Stomach (tissue), 9 donors: Measurements from ENCODE around the gene MCCC2. TPM values are rescaled to one million over a fixed set of nuclear protein-coding genes. Genes with fewer than 3 reads are reported as not detected.
"Not testable (repeated sequence)": the region's sequence is repeated elsewhere in the genome, so short reads cannot be mapped to it uniquely, and the experiment has no call there.

Experiments
- DNase-seq, 2 donors: peaks; one replicate each; pipeline versions ENCODE4 v3.0.0 to v3.0.0-alpha.2; 2013 to 2019
- H3K27ac ChIP-seq, 5 donors: fragments of 200-600 bp in 4 of 5; sonication (generic) in 4 of 5; one replicate each; pipeline ENCODE4 v1.5.1; 2013 to 2019; ENCODE audit warnings: mild to moderate bottlenecking in 1 of 5, moderate library complexity in 1 of 5
- H3K27me3 ChIP-seq, 3 donors: fragments of 200-600 bp; sonication (generic); one replicate each; pipeline ENCODE4 v1.5.1; 2017 to 2019; ENCODE audit warnings: mixed run types in 1 of 3
- H3K36me3 ChIP-seq, 4 donors: fragments of 200-600 bp; sonication (generic); 1 replicate in 3 of 4; 2 replicates in 1 of 4; pipeline ENCODE4 v1.5.1; 2016 to 2019
- H3K4me1 ChIP-seq, 4 donors: fragments of 200-600 bp; sonication (generic); one replicate each; pipeline ENCODE4 v1.5.1; 2016 to 2019
- H3K4me3 ChIP-seq, 4 donors: fragments of 200-600 bp; sonication (generic) in 3 of 4; one replicate each; pipeline ENCODE4 v1.5.1; 2016 to 2019; ENCODE audit warnings: mild to moderate bottlenecking in 1 of 4
- H3K9me3 ChIP-seq, 4 donors: fragments of 200-600 bp; sonication (generic); one replicate each; pipeline ENCODE4 v1.5.1; 2016 to 2019
- EP300 ChIP-seq: sonication (generic); formaldehyde crosslinking; IDR thresholded peaks from one replicate; pipeline ENCODE4 v1.6.1; 2017; ENCODE audit warnings: antibody characterized with exemption
- POLR2A ChIP-seq, 4 donors: fragments of 450-650 bp; IDR thresholded peaks; one replicate each; pipeline ENCODE4 v1.6.1; 2016; ENCODE audit warnings: antibody characterized with exemption in 4 of 4, control low read depth in 2 of 4, mild to moderate bottlenecking in 1 of 4, moderate library complexity in 1 of 4
- POLR2AphosphoS5 ChIP-seq, 3 donors: sonication (generic); formaldehyde crosslinking; IDR thresholded peaks; one replicate each; pipeline ENCODE4 v1.6.1; 2016; ENCODE audit warnings: antibody characterized with exemption in 3 of 3
- WGBS, 5 donors: extraction: QIAGEN DNeasy Blood & Tissue Kit in 3 of 5; methylation state at CpG; one replicate each; pipeline versions ENCODE4 v1.1.5 to v1.1.7; 2013 to 2018; 5-methylcytosine and 5-hydroxymethylcytosine counted together
- intact Hi-C: fragments of 100-400 bp; cut with DNase I; formaldehyde crosslinking; loops from one replicate; pipeline ENCODE4 v1.15.1; 2023; ENCODE audit warnings: low total_unique reads
- polyA plus RNA-seq, 3 donors: library from polyadenylated mRNA; stranded (reverse); fragments of 200-250 nt; gene quantifications; one replicate each; pipeline ENCODE4 v1.2.3, GENCODE V29; 2013
- total RNA-seq, 5 donors: library from RNA; depleted of rRNA; stranded (reverse); fragments of >200 nt; gene quantifications; one replicate each; pipeline versions ENCODE4 v1.1.0 to v1.2.3, GENCODE V29; 2014 to 2016
- TF ChIP-seq, protein P1 (sequence below), 7 experiments: fragments of 450-650 bp in 4 of 7; fragments of 200-600 bp in 3 of 7; sonication (generic) in 3 of 7; IDR thresholded peaks; one replicate each; pipeline ENCODE4 v1.5.1; 2016 to 2019; ENCODE audit warnings: antibody characterized with exemption in 7 of 7, control low read depth in 2 of 7, mild to moderate bottlenecking in 1 of 7
- donor health status: healthy with polysubstance abuse.
- donor health status: Bipolar disorder and iron deficiency.
- donor health status: healthy.

The MCCC2 gene
- total and polyA plus RNA-seq, 8 donors, result 14.6 to 73.6 (median 30.5) TPM

DNA sequence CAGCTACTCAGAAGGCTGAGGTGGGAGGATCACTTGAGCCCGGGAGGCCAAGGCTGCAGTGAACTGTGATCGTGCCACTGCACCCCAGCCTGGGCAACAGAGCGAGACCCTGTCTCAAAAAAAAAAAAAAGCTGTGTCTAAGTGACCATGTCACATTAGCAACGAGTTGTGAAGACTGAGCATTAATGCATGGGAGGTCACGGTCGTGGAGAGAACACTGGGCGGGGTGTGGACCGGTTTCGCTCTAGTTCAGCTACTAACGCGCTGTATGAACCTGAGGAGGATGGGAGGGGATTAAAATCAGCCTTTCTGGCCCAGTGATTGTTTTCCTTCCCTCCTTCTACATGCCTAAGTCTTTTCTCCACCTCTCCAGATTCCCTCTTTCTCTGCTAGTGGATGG is 75.2 kb downstream of the MCCC2 start:
- H3K4me3 ChIP-seq, result no peak overlapping the region
- WGBS, 5 donors, result 89 to 94% (median 94%) methylated on average over 11 of the region's 11 CpGs
- H3K36me3 ChIP-seq, result peaks cover 3 to 12% (median 11%) of the 10 kb centered on the region in 4 donors
- DNase-seq, result no peak
- no peaks in the 10 kb centered on the region for H3K9me3 ChIP-seq
- H3K4me1 ChIP-seq, result no peaks in the 10 kb centered on the region
- H3K27ac ChIP-seq, result no peak overlapping the region
- intact Hi-C loops, result no loop called here
- TF ChIP-seq EP300 (no peak), POLR2A (IDR thresholded peaks at IDR 0.05) (no peak), POLR2AphosphoS5 (IDR thresholded peaks at IDR 0.05) (no peak)
- TF ChIP-seq, protein P1, sequence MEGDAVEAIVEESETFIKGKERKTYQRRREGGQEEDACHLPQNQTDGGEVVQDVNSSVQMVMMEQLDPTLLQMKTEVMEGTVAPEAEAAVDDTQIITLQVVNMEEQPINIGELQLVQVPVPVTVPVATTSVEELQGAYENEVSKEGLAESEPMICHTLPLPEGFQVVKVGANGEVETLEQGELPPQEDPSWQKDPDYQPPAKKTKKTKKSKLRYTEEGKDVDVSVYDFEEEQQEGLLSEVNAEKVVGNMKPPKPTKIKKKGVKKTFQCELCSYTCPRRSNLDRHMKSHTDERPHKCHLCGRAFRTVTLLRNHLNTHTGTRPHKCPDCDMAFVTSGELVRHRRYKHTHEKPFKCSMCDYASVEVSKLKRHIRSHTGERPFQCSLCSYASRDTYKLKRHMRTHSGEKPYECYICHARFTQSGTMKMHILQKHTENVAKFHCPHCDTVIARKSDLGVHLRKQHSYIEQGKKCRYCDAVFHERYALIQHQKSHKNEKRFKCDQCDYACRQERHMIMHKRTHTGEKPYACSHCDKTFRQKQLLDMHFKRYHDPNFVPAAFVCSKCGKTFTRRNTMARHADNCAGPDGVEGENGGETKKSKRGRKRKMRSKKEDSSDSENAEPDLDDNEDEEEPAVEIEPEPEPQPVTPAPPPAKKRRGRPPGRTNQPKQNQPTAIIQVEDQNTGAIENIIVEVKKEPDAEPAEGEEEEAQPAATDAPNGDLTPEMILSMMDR (IDR thresholded peaks at IDR 0.05), result no peak
- no peaks in the 10 kb centered on the region for H3K27me3 ChIP-seq

DNA sequence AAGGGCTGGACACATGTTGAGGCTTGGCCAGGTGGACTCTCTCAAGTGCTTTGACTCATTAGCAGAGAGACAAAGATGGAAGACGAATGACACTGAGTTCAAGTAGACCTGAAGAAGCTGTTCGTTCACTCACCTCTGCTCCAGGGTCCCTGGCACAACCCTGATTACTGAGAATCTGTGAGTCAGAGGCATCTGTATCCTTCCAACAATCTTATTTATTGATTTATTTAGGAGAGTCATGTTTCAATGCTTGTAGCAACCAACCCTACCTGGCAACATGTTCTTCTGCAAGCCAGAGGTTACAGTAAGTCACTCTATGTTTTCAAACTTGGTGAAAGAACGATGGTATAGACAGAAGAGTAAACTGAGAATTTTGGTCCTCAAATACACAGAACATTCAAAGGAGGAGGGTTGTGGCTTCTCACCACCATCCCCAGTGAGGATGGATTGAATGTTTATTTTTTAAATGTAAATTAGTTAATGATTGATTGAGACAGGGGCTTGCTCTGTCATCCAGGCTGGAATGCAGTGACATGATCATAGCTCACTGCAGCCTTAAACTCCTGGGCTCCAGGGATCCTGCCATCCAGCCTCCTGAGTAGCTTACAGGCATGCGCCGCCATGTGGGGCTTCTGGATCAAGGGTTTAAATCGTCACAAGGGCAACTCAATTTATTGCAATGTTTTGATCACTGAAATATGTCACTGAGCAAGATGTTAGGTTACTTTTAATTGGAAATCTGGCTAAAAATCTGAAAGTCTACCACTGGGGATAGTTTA is 76.2 kb downstream of the MCCC2 start:
- Histone ChIP-seq H3K27ac (no peak overlapping the region), H3K36me3 (peaks cover 0 to 2% (median 1%) of the 10 kb centered on the region in 4 donors), H3K4me3 (no peak overlapping the region), H3K27me3 (no peaks in the 10 kb centered on the region), H3K4me1 (no peaks in the 10 kb centered on the region), H3K9me3 (no peaks in the 10 kb centered on the region)
- intact Hi-C loops, result no loop called here
- no peak for DNase-seq
- TF ChIP-seq EP300 (no peak), POLR2AphosphoS5 (IDR thresholded peaks at IDR 0.05) (no peak), POLR2A (IDR thresholded peaks at IDR 0.05) (no peak)
- TF ChIP-seq, protein P1 (IDR thresholded peaks at IDR 0.05), result no peak
- WGBS, 5 donors, result 79 to 85% (median 80%) methylated on average over 6 of the region's 6 CpGs

DNA sequence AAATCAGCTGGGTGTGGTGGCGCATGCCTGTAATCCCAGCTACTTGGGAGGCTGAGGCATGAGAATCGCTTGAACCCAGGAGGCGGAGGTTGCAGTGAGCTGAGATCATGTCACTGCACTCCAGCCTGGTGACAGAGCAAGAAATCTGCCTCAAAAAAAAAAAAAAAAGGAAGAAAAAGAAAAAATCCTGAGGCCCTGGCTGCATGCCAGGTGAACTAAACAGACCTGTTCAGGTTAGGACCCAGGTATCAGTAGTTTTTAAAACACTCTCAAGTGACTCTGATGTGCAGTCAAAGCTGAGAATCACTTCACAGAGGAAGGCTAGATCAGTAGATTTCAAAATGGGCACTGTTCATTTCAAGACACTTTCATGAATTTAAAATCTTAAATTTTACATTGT is 77.5 kb downstream of the MCCC2 start:
- H3K4me3 ChIP-seq, DNase-seq, H3K27me3 ChIP-seq, intact Hi-C loops, H3K36me3 ChIP-seq, H3K27ac ChIP-seq, H3K4me1 ChIP-seq, H3K9me3 ChIP-seq: not testable (repeated sequence)
- WGBS, 5 donors, result 89 to 100% (median 94%) methylated on average over 3 of the region's 3 CpGs

DNA sequence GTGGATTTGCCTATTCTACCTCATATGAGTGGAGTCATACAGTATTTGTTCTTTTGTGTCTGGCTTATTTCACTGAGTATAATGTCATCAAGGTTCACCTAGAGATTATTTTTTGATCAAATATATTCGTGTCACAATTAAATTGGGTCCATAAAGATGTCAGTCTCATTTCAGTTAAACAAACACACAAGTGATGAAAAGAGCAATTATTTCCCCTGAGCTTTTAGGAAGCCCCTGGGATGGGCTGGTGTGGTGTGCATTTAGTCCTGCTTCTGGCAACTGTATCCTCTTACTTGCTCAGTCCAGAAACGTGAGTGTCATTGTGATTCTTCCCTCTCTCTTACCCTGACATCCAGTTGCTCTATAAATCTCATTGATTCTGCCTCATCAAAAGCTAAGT is 79.2 kb downstream of the MCCC2 start:
- H3K4me1 ChIP-seq, result no peaks in the 10 kb centered on the region
- H3K27ac ChIP-seq, result no peak overlapping the region
- H3K36me3 ChIP-seq, result no peaks in the 10 kb centered on the region
- no peak overlapping the region for H3K4me3 ChIP-seq
- intact Hi-C loops, result no loop called here
- no peaks in the 10 kb centered on the region for H3K27me3 ChIP-seq
- TF ChIP-seq EP300 (no peak), POLR2AphosphoS5 (IDR thresholded peaks at IDR 0.05) (no peak), POLR2A (IDR thresholded peaks at IDR 0.05) (no peak)
- TF ChIP-seq, protein P1 (IDR thresholded peaks at IDR 0.05), result no peak
- H3K9me3 ChIP-seq, result no peaks in the 10 kb centered on the region
- 43 to 64% (median 56%) methylated on average over 2 of the region's 2 CpGs for WGBS, 5 donors
- no peak for DNase-seq

DNA sequence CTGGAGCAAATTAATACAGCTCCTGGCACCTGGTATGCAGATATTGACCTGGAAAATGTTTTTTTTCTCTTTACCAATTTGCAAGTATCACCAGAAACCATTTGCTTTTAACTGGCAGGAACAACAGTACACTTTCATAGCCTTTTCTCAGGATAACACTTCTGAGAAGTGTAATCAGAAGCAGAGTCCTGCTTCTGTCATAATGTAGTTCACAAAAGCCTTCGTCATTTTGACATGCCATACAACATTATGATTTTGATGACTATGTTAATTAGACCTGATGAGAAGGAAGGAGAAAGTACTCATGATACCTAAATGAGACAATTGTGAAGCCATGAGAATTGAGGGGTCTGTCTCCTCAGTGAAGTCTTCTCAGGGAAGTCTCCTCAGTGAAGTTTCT is 90.8 kb downstream of the MCCC2 start:
- H3K36me3 ChIP-seq, result no peaks in the 10 kb centered on the region
- H3K4me1 ChIP-seq, result no peaks in the 10 kb centered on the region
- H3K4me3 ChIP-seq, result no peak overlapping the region
- no peaks in the 10 kb centered on the region for H3K9me3 ChIP-seq
- intact Hi-C loops, result no loop called here
- no peak overlapping the region for H3K27ac ChIP-seq
- no peak for TF ChIP-seq POLR2AphosphoS5 (IDR thresholded peaks at IDR 0.05)
- TF ChIP-seq EP300, result no peak
- TF ChIP-seq, protein P1 (IDR thresholded peaks at IDR 0.05), result no peak
- no peak for TF ChIP-seq POLR2A (IDR thresholded peaks at IDR 0.05)
- H3K27me3 ChIP-seq, result no peaks in the 10 kb centered on the region
- WGBS, 5 donors, result 79 to 89% (median 79%) methylated on average over 1 of the region's 1 CpG
- no peak for DNase-seq
